CMK (cell line): ENCODE results near the gene POLA1.
"Not testable (repeated sequence)": the region's sequence is repeated elsewhere in the genome, so short reads cannot be mapped to it uniquely, and the experiment has no call there.

Experiments used
- DNase-seq: peaks from one replicate; pipeline ENCODE4 v3.0.0-alpha.2; 2010; ENCODE audit warnings: low read depth

The POLA1 gene

GRCh38 chrX:24799565-24799964 lies 105.8 kb downstream of the POLA1 start:
- no peak for DNase-seq

DNA sequence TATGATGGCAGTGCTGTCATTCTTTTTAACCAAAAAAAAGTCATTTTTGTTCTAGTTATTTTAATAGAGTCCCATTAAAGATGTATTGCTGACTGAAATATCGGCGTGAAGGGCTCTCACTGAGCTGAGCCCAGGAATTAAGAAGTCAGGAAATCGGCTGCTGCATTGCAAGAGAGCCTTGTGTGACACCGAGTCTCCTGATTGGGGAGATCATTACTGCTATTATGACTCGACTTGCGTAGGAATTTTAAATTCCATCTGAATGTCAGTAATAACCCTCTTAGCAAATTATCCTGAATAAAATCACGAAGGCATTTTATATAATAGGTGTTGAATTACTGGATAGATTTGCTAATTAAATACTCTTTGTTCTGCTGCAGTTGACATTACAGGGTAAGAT lies 111.5 kb downstream of the POLA1 start:
- DNase-seq, result no peak

GRCh38 chrX:24819807-24820206 lies 126.1 kb downstream of the POLA1 start:
- not testable (repeated sequence) for DNase-seq

GRCh38 chrX:24828147-24828546 lies 134.4 kb downstream of the POLA1 start:
- DNase-seq, result no peak

DNA sequence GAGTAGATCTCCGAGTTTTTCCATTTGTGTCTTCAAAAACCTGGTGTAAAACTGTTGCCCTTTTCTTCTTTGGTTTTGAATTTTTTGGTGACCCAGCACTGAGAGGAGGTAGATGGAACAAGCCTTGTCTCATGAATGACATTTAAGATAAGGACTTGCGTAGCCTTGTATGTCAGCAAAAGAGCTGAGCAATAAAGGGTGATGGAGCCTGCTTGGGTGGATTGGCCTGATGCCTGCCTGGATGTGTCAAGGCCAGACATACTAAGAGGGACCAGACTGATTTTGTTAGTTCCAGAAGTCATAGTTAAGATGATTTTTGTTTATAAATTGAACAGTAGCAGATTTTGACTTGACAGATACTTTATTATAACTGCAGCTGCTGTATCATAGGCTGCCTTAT lies 134.9 kb downstream of the POLA1 start:
- DNase-seq, result no peak

DNA sequence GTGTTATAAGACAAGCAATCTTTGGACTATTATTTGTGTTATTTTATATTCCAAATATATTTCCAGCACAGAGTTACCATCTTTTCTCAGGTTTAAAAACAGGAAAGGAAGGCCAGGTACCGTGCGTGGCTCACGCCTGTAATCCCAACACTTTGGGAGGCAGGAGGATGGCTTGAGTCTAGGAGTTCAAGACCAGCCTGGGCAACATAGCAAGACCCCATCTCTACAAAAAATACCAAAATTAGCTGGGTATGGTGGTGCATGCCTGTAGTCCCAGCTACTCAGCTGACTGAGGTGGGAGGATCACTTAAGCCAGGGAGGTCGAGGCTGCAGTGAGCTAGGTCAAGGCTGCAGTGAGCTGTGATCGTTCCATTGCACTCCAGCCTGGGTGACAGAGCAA lies 140.0 kb downstream of the POLA1 start:
- no peak for DNase-seq

- no peak for DNase-seq
Measured at GRCh38 chrX:24837966-24838365, 144.2 kb downstream of the POLA1 start.

- no peak for DNase-seq
Measured at GRCh38 chrX:24838629-24839028, 144.9 kb downstream of the POLA1 start.

GRCh38 chrX:24839331-24839730 lies 145.6 kb downstream of the POLA1 start:
- DNase-seq, result no peak

DNA sequence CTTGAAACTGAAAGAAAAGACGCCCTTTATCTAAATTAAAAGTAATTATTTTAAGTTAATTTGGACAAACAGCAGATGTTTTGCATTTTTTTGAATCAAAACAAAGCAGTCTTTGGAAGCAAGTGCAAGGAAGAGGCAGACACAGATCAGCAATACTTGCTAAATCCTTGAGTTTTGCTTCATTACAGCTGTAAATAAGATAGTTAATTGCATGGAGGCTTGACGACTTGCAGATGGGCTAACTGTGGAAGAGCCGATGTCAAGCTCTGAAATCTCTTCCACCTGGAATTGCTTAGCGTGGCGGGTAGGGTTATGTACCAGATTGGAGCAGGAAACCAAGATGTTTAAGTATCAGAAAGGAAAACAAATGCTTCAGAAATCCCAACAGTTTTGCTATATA lies 148.8 kb downstream of the POLA1 start:
- no peak for DNase-seq

GRCh38 chrX:24846550-24847150 lies 152.9 kb downstream of the POLA1 start:
- DNase-seq, result no peak

DNA sequence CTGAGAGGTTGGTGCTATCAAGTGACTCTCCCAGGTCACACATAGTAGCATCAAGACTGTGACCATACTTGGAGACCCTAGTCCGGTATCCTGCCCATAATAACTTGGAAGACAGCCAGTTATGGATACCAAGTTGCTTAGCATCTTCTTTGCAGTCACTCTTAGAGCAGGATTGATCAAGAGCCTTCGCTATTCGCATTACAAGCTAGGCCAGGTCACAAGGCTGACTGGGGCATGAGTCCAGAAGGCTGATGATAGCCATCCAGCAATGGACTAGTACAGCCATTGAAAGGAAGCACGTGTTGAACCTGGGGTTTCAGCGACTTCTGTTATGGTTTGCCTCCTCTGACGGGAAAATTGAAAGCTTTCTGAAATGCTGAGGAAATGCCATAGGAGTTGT lies 157.6 kb downstream of the POLA1 start:
- DNase-seq, result no peak

DNA sequence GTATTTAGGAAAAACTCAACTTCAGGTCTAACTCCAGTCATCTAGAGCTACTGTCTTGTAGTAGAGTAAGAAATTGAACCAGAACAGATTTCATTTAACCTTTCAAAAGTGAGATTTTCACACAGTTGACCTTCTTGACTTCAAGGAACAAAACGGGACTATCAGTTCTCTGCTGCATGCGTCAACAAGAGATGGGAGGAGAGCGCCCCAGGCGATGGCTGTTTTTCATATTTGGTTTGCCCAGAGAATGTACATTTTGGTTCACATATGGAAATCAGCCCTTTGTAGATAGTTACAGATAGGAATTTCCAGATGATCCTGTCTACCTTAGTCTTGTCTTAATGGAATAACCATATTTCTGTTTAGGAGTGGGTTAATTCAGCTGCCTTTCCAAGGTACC lies 158.1 kb downstream of the POLA1 start:
- DNase-seq, result no peak

- no peak for DNase-seq
Measured at GRCh38 chrX:24858004-24858746, 164.5 kb downstream of the POLA1 start.

GRCh38 chrX:24859211-24859841 lies 165.6 kb downstream of the POLA1 start:
- DNase-seq, result no peak

GRCh38 chrX:24860140-24860539 lies 166.4 kb downstream of the POLA1 start:
- DNase-seq, result no peak

- no peak for DNase-seq
Measured at GRCh38 chrX:24862343-24862742, 168.6 kb downstream of the POLA1 start.

GRCh38 chrX:24863779-24864178 lies 170.1 kb downstream of the POLA1 start:
- DNase-seq, result not testable (repeated sequence)

DNA sequence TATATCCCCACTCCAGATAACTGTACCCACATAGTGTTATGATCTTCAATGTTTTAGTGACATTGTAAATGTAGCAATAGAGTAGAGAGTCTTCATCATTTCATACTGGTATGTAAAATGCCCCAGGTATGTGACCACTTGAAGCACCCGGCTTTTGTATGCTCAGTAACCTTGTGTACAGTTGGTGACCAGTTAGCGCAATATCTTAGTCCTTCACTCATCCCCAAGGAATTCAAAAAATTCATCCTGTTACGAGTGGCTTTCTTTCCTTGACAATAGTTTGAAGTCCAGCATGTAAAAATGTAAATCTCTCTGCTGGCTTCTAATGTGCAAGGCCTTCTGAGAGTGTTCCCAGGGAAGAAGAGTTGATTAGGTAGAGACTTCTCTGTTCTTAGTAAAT lies 176.4 kb downstream of the POLA1 start:
- DNase-seq, result no peak

GRCh38 chrX:24874604-24875247 lies 181.0 kb downstream of the POLA1 start:
- DNase-seq, result no peak

DNA sequence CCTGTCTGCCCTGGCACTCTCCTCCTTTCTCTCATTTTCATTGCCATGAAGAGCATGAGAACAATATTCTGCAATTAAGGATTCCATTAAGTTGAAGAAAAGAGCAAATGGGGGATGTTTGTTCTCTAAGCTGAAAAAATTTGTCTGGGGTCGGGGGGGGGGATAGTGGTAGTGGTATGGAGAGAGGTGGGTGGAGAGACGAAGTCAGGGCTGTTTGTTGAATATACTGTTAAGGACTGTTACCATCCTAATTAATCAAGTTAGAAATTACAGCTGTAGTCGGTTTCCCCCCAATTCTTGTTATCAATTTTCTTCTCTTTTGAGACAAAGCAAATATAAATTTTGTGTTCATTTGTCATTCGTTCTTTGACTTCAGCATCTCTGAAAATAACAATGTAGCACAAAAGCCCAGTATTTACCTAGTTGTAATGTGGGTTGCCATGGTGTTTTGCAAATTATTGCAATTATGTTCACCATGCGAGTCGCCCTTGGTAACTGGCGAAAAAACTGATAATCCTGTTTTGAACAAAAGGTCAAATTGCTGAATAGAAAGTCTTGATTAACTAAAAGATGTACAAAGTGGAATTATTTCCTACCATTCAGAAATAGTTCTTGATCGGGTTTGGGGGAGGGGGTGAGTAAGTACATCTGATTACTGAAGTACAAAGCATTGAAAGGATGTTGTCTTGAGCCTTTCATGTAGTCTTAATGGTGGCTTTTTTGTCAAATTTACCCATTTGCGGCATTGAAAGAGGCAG lies 183.0 kb downstream of the POLA1 start:
- no peak for DNase-seq

- no peak for DNase-seq
Measured at GRCh38 chrX:24877288-24877664, 183.6 kb downstream of the POLA1 start.
